GM20431 (cell line): Measurements from ENCODE around the gene LEFTY2.
"Not testable (repeated sequence)": the region's sequence is repeated elsewhere in the genome, so short reads cannot be mapped to it uniquely, and the experiment has no call there.

Experiments used
- in situ Hi-C: fragments of 300-500 bp; cut with MseI, MboI; formaldehyde crosslinking; loops from one replicate; pipeline ENCODE4 v1.15.0; 2020; ENCODE audit warnings: low sequenced_read_pairs; ENCODE audit not compliant: unreplicated experiment

The LEFTY2 gene

DNA sequence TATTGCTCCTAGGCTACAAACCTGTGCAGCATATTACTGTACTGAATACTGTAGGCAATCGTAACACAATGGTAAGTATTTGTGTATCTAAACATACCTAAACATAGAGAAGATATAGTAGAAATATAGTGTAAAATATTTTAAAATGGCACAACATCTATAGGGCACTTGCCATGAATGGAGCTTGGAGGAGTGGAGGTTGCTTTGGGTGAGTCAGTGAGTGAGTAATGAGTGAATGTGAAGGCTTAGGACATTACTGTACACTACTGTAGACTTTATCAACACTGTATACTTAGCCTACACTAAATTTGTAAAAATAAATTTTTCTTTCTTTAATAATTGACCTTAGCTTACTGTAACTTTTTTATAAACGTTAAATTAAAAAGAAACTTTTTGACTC is 7.9 kb downstream of the LEFTY2 start:
- in situ Hi-C loops = no loop called here

DNA sequence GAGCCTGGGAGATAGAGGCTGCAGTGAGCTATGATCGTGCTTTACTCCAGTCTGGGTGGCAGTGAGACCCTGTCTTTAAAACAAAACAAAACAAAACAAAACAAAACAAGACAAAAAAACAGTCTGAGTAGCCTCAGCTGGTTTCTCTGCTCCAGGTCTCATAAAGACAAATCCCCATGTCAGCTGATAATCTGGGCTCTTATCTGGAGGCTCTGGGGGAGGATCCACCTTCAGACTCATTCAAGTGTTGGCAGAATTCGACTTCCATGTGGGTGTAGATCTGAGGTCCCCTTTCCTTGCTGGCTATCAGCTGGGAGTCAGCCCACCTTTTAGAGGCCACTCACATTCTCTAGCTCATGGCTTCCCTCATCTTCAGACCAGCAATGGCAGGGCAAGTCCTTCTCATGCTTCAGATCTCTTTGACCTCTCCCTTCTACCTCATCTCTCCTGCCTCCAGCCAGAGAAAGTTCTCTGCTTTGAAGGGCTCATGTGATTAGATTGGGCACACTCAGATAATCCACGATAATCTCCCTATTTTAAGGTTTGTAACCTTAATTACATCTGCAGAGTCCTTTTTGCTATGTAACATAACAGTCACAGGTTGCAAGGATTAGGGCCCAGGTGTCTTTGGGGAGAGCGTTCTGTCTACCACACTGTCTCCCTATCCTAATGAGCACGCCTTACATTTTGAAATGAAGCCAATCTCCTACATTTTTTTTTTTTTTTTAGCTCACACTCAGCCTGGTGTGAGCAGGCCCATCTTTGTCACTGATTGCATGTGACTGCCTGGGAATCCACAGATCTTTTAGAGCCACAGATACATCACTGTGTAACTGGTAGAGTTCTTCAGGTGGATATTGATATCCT is 9.5 kb downstream of the LEFTY2 start:
- in situ Hi-C loops = no loop called here

DNA sequence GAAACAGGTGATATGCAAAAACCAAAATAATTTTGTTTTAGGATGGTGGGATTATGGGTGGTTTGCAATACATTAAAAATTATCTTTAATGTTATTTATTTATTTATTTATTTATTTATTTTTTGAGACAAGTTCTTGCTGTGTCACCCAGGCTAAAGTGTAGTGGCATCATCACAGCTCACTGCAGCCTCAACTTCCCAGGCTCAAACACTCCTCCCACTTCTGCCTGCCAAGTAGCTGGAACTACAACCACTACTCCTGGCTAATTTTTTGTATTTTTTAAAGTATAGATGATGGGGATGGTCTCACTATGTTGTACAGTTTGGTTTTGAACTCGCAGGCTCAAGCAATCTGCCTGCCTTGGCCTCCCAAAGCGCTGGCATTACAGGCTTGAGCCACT is 10.5 kb downstream of the LEFTY2 start:
- in situ Hi-C loops = no loop called here

DNA sequence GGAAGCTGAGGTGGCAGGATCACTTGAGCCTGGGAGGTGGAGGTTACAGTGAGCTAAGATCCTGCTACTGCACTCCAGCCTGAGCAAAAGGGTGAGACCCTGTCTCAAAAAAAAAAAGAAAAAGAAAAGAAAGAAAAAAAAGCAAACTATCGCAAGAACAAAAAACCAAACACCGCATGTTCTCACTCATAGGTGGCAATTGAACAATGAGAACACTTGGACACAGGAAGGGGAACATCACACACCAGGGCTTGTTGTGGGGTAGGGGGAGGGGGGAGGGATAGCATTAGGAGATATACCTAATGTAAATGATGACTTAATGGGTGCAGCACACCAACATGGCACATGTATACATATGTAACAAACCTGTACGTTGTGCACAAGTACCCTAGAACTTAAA is 11.6 kb downstream of the LEFTY2 start:
- in situ Hi-C loops = not testable (repeated sequence)

DNA sequence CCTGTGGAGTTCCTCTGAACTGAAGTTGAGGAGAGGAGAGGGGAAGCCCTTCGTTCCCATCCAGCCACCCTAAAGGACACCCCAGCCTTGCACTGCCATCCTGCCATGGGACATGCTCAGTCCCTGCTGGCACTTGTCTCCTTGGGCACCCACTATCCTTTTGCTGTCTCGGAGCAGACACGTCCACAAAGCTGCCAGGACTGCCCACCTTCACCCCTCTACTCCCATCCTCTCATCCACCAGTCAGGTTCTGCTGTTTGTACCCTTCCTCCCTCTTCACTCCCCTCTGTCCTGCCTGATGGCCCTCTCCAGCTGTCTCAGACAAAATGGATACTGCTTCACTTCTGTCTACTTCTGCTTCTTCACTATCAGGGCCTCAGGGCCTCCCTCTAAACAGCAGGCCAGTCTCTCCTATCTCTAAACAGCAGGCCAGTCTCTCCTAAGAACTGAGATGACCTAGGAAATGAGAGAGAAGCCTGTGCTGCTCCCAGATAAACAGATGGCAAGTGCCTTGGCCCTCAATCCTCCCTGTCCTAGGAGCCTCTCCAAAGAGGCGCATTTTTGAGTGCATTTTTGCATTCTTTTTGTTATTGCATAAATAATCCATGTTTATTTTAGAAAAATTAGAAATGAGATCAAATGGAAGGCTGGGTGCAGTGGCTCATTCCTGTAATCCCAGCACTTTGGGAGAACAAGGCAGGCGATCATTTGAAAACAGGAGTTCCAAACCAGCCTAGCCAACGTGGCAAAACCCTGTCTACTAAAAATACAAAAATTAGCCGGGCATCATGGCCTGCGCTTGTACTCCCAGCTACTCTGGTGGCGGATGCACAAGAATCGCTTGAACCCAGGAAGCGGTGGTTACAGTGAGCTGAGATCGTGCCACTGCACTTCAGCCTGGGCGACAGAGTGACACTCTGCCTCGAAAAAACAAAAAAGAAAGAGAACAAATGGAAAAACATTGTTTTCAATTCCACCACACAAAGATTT is 12.5 kb downstream of the LEFTY2 start:
- in situ Hi-C loops = no loop called here

DNA sequence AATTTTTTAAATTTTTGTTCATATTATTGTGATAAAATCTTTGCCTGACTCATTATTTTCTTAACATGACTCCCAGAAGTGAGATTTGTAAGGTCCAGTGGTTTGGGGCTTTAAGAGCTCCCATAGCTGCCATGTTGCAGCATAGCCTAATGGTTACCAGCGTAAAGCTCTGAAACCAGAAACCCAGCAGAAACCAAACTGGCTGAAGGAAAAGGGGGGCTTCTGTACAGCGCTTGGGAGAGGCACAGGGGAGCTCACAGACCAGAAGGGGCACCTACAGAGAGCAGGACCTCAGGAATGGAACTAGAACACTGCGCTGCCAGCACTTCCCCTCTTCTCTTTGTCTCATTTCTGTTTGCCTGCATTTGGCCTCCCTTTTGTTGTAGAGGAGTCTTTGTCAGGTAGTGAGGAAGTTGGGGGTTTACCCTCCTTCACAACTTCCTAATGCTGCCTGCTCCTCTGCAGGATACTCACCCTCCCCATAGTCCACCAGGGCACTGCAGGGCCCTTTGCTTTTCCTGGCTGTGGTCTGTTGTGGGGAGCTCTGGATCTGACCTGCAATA is 14.4 kb downstream of the LEFTY2 start:
- in situ Hi-C loops = no loop called here

DNA sequence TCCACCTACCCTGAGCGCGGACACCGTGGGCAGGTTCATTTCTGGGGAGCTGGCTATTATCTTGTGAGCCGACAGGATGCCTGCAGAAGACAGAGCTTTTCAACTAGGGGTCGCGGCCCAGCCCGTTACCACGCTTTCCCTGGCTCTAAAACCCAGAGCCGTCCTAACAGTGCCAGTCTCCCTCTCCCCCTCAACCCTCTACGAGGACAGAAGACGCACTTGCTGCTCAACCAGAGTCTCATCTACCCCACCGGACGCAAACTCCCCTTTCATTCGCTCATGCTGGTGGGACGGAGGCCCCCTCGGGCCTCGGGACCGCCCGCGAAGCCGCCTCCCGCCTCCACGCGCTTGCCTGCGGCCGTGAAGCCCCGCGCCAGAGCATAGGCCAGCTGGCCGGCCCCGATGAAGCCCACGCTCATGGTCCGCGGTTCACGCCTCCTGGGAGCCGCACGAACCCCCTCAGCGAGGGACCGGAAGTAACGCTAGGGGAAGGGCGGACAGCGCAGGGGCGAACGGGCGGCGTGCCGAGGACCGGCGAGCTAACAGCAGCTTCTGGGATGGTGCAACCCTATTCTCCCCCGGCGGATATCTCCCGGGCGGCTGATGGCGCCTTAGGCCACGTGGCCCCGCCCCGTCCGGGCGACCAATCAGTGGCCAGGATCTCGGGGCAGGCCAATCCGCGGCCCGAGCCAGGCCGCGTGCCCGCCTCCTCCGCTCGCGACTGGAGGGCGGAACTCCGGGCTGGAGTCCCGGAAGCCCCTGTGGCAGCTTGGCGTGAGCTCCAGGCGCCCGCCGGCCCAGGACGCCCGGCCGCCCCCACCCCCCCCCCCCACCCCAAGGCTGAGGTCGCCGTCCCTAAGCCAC is 17.1 kb downstream of the LEFTY2 start, which contains the start of gene PYCR2:
Gene PYCR2 (minus strand): TSS at position 559 of the 864 bp plus-strand sequence. CDS start 140 bp downstream, at position 419.
- in situ Hi-C loops = no loop called here

DNA sequence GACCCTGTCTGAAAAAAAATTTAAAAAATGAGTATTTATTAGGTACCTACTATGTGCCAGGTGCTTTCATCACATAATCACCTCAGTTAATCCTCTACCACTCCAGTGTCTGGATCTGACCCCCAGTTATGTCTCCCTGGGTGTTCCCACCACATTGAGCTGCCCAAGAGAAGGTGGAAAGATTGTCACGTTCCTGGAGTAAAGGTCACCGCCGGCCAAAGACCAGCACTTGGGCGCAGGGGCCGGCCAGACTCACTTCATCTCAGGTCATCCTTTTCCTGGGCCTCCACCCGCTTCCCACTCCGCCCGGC is 17.7 kb downstream of the LEFTY2 start:
- in situ Hi-C loops = no loop called here

DNA sequence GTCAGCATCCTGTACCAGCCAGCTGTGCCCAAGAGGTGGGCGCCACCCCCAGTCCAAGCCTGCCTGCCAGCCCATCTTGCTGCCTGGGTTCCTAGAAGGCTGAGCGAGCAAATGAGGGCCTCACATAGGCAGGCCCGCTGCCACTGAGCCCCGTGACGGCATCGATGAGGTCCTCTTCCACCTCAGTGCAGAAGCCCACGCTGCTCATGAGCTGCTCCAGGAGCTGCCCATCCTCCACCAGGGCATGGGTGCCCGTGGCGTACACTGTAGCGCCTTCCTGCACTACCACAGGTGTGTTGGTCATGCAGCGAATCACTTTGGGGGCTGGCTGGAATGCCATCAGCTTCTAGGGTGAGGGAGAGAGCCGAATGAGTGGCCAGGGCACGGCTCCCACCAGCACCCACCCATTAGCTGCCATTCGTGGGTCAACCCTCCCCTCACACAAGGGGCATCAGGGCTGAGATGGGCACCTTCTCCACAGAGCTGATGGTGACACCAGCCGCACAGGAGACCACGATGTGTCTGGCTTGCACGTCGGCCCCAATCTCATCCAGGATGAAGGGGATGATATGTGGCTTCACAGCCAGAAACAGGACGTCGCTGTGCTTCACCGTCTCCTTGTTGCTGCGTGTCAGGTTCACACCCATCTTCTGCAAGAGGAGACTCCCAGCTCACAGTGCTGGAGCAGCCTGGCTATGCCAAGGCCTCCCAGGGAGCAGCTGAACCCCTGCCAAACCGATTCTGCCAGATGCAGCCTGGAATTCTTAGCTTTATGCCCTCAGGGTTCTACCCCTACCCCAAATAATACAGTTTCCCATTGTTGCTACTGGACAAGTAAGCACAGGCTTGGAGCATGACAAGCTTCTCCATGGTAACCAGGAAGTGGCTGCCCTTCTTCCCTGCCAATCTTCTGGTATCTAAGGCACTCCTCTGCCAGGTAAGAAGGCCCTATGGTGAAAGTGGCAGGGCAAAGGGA is 19.0 kb downstream of the LEFTY2 start:
- in situ Hi-C loops = no loop called here

DNA sequence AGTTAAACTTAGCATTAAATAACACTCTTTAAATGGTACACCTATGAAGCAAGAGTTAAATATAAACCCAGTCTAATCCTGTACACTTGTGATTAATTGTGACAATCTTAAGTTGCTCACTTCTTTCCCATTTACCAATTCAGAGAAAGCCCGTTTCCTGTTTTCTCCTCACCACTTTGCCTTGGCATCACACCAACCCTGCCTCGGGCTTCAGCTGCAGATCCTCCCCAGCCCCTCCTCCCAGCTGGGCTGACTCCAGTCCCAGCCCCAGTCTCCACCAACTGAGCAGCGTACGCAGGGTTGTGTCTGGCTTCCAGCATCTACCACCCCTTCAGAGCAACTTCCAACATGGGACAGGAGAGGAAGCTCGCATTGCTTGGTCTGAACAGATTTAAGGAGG is 21.1 kb downstream of the LEFTY2 start:
- in situ Hi-C loops = no loop called here

DNA sequence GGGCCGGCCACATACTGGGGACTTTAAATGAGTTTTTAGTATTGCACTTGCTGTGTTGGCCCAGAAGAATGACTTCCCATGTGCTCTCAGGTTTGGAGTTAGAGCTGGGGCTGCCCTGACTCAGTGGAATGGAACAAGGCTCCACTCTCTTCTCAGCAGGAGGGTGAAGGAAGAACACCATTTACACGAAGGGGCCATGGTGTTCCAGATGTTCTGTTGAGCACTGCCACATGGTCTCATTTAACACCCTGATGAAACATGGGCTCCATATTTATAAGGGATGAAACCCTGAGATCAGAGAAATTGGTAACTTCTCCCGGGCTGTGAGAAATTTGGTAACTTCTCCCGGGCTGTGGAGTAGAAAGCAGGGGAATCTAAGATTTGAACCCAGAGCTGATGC is 22.7 kb downstream of the LEFTY2 start:
- in situ Hi-C loops = no loop called here

DNA sequence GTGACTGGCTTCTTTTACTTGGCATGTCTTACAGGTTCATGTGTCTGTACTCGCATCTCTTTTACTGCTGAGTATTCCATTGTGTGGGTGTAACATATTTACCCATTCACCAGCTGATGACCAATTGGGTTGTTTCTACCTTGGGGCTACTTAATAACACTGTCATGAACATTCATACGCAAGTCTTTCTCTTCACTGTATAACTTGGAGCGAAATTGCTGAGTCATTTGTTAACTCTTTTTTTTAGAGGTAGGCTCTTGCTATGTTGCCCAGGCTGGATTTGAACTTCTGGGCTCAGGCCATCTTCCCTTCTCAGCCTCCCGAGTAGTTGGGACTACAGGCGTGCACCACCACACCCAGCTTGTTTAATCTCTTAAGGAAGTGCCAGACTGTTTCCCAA is 23.5 kb downstream of the LEFTY2 start:
- in situ Hi-C loops = no loop called here

DNA sequence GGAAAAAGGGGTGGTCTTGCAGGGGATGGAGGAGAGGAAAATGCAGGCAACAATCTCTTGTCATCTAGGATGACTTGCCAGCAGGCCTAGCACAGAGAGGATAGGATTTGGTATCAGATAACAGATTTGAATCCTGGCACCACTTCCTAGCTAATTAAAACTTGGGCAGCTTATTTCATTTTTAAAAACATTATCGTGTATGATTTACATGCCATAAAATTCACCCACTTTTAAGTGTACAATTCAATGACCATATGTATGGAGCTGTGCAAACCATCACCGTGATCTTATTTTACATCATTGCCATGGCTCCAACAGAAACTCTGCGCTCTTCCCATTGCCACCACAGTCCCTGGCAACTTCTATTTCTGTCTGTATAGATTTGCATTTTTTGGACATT is 23.9 kb downstream of the LEFTY2 start:
- in situ Hi-C loops = no loop called here

DNA sequence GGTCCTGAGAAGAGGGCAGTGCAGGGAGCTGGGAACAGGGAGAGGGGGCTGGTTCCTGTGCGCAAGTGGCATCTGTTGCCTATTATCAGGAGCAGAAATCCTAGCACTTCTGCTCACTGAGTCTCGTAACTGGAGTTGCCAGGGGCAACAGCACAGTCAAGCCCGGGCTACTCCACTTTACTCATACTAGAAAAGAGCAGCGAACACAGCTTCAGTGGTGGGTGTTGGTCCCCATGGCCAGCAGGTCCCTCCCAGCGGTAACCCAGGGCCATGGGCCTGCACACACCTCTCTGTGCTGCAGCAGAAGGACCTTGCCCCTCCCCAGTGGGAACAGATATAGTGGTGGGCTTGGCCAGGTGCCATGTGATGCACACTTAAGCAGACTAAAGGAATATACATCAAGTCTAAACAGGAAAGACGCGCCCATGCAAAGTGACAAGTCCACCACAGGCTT is 25.5 kb downstream of the LEFTY2 start:
- in situ Hi-C loops = no loop called here

DNA sequence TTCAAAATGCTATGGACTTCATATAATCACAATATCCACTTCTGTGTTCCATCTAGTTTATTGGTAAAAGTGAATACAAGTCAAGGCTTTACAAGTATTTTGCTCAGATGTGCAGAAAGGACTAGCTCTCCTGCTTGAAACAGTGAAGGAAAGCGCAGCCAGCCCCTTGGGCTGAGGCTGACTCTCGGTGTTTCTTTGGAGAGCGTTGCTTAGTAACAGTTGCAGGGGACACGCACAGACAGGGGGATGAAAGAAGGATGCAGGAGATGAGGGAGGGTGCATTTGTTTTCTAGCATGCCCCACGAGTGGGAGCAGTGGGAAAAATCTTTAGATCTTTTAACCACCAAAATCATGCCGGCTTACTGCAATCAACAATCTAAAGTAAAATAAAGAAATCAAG is 26.1 kb downstream of the LEFTY2 start:
- in situ Hi-C loops = no loop called here

DNA sequence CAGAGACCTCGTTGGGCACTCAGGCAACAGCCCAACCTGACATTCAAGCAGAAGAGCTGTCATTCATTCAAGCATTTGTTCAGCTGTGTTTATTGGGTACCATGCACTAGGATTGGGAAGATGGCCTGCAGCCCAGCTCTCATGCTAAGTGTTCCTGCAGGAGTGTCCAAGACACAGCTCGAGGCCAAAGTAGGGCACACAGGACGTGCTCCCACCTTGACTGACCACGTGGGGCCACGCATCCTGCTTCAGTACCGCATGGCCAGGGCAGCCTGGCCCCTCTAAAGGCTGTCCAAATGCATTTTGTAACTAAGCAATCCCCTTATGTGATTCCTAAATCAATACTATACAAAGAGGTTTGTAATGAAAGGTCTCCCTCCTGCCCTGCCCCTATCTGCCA is 26.6 kb downstream of the LEFTY2 start:
- in situ Hi-C loops = no loop called here

DNA sequence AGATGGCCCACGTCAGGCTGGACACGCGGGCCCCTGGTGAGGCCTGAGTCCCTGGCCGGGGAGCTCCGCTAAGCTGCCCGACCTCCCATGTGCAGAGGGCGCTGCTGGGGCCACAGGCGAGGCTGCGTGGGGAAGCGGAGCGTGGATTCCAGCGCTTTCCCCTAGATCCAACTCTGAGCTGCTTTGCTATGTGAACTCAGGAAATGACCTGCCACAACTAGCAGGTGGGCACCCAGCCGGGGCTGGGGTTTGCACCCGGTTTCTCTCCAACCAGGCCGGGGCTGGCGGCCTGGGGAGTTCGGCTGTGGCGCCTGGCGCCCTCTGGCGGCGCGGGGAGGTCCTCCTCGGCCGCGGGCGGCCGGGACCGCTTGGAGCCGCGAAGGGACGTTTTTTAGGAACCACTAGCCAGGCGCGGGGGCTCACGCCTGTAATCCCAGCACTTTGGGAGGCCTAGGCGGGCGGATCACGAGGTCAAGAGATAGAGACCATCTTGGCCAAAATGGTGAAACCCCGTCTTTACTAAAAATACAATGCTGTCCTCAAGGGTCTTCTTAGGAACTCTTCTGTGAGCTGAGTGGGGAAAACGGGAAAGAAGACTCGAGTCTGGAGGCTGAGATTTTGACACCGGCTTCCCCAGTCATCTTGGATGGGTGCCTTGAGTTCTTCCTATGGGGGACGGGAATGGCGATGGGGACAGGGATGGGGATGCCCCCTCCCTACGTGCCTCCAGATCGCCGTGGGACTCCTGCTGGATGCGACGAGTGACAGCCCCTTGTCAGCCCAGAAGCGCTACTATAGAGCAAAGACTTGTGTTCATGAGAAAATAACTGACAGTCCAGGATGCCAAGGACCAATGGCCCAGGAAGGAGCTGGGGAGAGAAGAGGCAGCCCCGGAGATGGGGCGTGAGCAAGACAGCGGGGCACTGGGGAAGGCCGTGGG is 29.6 kb downstream of the LEFTY2 start:
- in situ Hi-C loops = no loop called here

DNA sequence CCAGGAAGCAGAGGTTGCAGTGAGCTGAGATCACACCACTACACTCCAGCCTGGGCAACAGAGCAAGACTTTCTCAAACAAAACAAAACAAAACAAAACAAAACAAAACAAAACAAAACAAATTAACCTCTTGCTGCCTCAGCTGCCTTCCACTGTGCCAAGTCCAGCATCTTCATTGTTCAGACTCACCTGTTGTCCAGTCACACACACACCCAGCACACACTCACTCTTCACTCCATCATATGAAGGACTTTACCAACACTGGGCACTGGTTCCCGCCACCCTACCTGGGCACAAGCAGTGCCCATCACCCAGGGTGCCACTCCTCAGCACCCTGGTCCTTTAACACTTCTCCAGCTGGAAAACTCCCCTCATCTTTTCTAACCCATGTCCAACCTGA is 31.5 kb downstream of the LEFTY2 start:
- in situ Hi-C loops = no loop called here
